Measurements from ENCODE around the gene TMCO6.
"Not testable (repeated sequence)": the region's sequence is repeated elsewhere in the genome, so short reads cannot be mapped to it uniquely, and the experiment has no call there.

Gene TMCO6

DNA sequence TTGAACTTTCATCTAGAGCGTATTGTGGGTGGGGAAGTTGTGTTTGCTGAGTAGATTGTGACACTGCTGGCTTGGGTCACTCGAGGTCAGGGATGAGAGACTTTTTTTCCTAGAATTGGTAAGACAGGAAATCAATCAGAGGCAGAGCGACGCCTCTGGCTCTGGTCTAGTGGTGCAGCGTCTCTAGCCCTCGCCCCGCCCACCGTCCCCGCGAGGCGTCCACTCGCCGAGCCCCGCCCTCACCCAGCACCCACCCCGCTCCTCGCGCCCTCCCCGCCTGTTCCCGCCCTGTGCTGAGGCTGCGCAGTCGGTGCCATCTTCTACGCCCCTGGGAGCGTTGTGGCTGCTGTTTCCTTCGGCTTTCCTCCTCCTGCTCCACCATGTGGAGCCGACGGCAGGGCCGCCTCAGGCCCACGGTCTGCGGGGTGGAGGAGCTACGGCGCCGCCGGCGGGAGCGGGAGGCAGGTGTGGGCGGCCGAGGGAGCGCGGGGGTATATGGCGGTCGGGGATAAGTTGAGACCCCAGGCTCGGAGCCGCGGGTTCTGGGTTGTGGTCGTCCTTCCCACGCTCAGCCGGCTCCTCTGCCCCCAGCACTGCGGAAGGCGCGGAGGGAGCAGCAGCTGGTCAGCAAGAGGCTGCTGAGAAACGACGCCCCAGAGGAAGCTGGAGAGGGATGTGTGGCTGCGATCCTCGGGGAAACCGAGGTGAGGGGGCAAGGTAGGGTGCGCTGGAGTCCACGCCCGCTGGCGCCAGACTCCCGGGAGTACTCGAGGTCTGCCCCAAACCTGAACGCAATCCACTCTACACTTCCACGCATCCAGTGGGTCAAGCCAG, at the start of gene TMCO6:
Gene TMCO6 (plus strand): TSS at position 304 of the 834 bp plus-strand sequence. CDS start 77 bp downstream, at position 381.
- peak; percentile 95 for DNase-seq (ENCODE audit: low spot score)

GRCh38 chr5:140590861-140591260, 48.4 kb upstream of the TMCO6 start:
- no peak for DNase-seq (ENCODE audit: low spot score)

- DNase-seq (ENCODE audit: low spot score) = peak; percentile 47
Observed at GRCh38 chr5:140591747-140592372, 47.4 kb upstream of the TMCO6 start.

DNA sequence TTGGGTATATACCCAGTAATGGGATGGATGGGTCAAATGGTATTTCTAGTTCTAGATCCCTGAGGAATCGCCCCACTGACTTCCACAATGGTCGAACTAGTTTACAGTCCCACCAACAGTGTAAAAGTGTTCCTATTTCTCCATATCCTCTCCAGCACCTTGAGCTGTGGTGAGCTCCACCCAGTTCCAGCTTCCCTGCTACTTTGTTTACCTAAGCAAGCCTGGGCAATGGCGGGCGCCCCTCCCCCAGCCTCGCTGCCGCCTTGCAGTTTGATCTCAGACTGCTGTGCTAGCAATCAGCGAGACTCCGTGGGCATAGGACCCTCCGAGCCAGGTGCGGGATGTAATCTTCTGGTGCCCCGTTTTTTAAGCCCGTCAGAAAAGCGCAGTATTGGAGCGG, 46.2 kb upstream of the TMCO6 start:
- not testable (repeated sequence) for DNase-seq (ENCODE audit: low spot score)

DNA sequence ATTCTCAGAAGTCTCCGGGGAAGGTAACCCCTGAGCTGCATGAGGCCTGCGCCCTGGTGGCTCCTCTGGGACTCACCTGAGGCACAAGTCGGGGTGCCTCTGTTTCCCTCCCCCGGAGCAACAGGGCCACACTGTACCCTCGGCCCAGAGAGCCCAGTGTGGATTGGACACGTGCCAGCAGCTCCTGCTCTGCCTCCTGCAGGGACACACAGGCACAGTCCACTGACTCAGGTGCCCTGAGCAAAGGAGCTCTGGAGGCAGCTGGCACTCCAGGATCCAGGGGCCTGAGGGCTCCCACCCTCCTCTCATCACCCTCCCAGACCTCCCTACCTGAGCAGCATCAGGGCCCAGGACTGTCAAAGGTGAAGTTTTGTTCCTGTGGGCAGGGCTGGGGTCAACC, 45.1 kb upstream of the TMCO6 start:
- DNase-seq (ENCODE audit: low spot score) = no peak

GRCh38 chr5:140595538-140596300, 43.5 kb upstream of the TMCO6 start:
- no peak for DNase-seq (ENCODE audit: low spot score)

- no peak for DNase-seq (ENCODE audit: low spot score)
Observed at GRCh38 chr5:140596321-140596741, 42.9 kb upstream of the TMCO6 start.

DNA sequence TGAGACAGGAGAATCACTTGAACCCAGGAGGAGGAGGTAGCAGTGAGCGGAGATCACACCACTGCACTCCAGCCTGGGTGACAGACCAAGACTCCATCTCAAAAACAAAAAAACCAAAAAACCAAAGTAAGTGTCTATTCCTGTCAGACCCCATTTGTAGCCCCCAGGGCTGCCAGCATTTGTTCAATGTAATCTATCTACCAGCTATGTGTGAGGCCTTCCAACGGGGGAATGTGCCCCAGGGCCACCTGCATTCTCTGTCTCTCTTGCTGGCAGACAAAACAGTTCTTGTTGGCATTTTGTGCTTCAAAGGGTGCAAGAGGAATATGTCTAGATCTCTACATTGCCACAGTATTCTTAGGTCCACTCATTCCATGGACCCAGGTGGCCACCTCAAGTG, 40.4 kb upstream of the TMCO6 start:
- DNase-seq (ENCODE audit: low spot score) = no peak

DNA sequence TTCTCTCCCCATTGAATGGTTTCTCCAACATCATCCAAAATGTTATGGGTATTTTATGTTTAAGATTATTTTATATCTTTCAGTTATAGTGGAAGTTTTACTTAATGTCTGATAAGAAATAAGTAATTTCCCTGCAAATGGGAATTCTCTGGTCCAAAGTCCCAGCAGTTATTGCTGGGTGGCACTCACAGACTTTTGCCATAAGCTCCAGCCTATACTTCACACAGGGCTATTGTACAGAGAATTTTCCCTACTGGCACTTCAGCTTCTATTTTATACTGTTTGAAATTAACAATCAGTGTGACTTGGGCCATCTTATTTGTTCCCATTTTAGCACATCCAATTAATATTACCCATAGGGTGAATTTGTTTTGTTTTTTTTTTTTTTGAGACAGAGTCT, 39.2 kb upstream of the TMCO6 start:
- no peak for DNase-seq (ENCODE audit: low spot score)

GRCh38 chr5:140602147-140602546, 37.1 kb upstream of the TMCO6 start:
- DNase-seq (ENCODE audit: low spot score) = no peak

- DNase-seq (ENCODE audit: low spot score) = not testable (repeated sequence)
Observed at GRCh38 chr5:140603446-140603698, 35.9 kb upstream of the TMCO6 start.

- DNase-seq (ENCODE audit: low spot score) = no peak
Observed at GRCh38 chr5:140603734-140604133, 35.5 kb upstream of the TMCO6 start.

DNA sequence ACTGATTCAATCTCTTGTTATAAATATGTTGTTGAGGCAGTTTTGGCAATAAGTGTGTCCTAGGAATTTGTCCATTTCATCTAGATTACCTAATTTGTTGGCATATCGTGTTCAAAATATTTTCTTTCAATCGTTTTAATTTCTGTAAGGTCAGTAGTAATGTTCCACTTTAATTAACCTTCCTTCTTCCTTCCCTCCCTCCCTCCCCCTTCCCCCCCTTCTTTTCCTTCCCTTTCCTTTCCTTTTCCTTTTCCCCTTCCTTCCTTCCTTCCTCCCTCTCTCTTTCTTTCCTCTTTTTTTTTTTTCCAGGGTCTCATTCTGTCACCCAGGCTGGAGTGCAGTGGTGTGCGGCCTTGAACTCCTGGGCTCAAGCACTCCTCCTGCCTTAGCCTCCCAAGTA, 33.4 kb upstream of the TMCO6 start:
- no peak for DNase-seq (ENCODE audit: low spot score)

GRCh38 chr5:140607031-140607430, 32.2 kb upstream of the TMCO6 start:
- DNase-seq (ENCODE audit: low spot score) = no peak

GRCh38 chr5:140608722-140609121, 30.5 kb upstream of the TMCO6 start:
- DNase-seq (ENCODE audit: low spot score) = no peak

DNA sequence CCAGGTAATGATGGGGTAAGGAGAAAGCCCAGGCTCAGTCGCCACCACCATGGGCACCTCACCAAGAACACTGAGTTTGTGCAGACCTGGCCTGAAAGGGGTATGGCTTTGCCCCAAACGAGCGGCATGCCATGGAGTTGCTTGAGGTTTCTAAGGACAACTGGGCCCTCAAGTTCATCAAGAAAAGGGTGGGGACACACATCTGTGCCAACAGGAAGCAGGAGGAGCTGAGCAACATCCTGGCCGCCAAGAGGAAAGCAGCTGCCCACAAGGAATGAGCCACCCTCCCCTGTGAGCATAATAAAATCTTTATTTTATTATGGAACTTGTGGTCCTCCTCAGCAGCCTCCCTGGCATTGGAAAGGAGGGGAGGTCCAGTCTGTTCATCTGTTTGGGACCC, 30.1 kb upstream of the TMCO6 start:
- no peak for DNase-seq (ENCODE audit: low spot score)

DNA sequence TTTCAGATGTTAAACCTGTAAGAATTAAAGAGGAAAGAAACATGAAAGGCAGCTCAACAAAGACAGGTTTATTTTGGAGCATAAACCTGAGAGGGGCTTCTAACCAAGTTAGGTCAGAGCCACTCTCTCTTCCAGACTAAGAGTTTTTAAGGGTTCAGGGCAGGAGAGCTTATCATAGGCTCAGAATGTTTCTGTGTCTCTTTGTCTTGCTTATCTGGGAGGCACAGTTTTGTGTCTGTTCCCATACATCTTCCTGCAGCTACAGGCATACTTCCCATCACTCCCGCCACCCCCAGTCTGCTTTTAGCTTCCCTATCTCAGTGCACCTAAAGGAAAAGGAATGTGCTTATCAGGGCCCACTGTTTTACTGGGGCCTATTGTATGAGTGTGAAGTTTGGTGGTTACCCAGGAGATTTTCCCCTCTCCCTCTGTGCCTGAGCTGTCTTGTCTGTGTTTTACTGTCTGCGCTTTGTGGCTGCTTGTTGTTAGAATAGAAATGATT, 28.2 kb upstream of the TMCO6 start:
- no peak for DNase-seq (ENCODE audit: low spot score)

DNA sequence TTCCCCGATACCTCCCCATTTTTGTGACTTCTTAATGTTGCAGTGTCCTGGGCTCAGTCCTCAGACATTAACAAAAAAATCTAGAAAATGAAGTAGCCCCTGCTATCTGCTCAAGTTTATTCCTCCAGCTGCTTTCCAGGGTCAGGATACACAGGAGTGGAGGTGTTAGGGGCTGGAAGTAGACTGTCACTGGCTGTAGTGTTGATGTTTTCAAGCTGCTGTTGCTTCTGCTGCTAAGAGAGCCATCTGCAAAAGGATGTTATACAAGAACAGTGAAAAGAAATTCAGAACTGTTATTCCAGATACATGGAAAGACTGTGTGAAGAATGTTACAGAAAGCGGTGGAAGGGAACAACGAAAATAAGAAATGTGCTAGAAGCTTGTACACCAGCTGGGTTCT, 16.9 kb upstream of the TMCO6 start:
- DNase-seq (ENCODE audit: low spot score) = no peak

DNA sequence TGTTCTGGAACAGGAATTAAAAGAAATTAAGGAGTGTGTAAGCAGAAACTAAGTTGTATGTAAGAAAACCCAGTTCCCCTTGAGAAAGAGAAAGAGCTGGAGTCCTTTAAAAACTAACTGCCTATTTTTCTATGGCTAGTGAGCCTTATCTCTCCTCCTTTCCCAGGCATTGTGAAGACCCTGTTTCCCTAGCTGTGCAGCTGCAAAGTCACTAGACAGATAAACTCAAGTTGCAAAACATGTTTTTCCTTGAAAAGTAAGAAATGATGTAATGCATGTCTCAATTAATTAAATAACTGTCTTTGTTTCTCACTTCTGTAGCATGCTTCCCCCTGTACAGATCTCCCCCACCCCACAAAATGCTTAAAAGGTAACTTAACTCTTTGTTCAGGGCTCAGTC, 16.2 kb upstream of the TMCO6 start:
- DNase-seq (ENCODE audit: low spot score) = not testable (repeated sequence)

GRCh38 chr5:140624886-140625285, 14.4 kb upstream of the TMCO6 start:
- not testable (repeated sequence) for DNase-seq (ENCODE audit: low spot score)

GRCh38 chr5:140627972-140628371, 11.3 kb upstream of the TMCO6 start:
- no peak for DNase-seq (ENCODE audit: low spot score)

DNA sequence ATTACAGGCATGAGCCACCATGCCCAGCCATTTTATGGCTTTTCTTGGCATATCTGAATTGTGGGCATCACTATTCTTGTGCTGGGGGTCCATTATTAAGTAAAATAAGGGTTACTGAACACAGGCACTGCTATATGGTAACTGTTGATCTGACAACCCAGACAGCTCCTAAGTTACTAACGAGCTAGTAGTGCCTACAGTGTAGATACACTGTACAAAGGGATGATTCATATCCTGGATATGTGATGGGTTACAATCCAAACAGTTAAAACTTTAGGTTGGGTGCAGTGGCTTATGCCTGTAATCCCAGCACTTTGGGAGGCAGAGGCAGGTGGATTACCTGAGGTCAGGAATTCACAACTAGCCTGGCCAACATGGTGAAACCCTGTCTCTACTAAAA, 10.5 kb upstream of the TMCO6 start:
- DNase-seq (ENCODE audit: low spot score) = no peak

Data from RKO (cell line).